Erythroblast (primary cell): ENCODE data around the gene LDLRAD4.

Experiments used
- GATA1 ChIP-seq: IDR thresholded peaks from 2 replicates; pipeline ENCODE4 v1.6.1; 2011; ENCODE audit warnings: low read depth, mild to moderate bottlenecking, control low read depth, low read length, moderate library complexity
- POLR2A ChIP-seq: IDR thresholded peaks from 2 replicates; pipeline ENCODE4 v1.6.1; 2011; ENCODE audit warnings: mild to moderate bottlenecking, low read length

GRCh38 chr18:13229001-13229671, 10.6 kb downstream of the LDLRAD4 start:
- TF ChIP-seq POLR2A: no peak
- no peak for TF ChIP-seq GATA1
